HepG2 (cell line): ENCODE measurements around the gene USP20. TPM values are rescaled to one million over a fixed set of nuclear protein-coding genes. Genes with fewer than 3 reads are reported as not detected.

Experiments
- ATAC-seq: fragments of 200-7000 bp; cut with Tn5 transposase; 3 replicates; pipeline ENCODE4 v1.9.1; 2020; ENCODE audit warnings: mild to moderate bottlenecking, moderate library complexity
- BruUV-seq: library from RNA; stranded (reverse); fragments of 400-500 nt; replicated peaks from 2 replicates; lab custom pipeline; 2021; lab: Mats Ljungman, UMichigan
- CTCF ChIA-PET: fragments of 300-600 bp; formaldehyde crosslinking; extraction: SDS; loops from one replicate; lab custom pipeline; 2021; ENCODE audit warnings: low total read pairs, inconsistent platforms, low intra/inter-chr PET ratio; lab: Yijun Ruan, JAX
- POLR2A ChIA-PET: fragments of 350-600 bp; sonication (Branson Sonifier 250); formaldehyde crosslinking; loops from one replicate; lab custom pipeline; 2020; ENCODE audit warnings: antibody characterized with exemption, inconsistent platforms; lab: Yijun Ruan, JAX
- DNase-seq: peaks from one replicate; pipeline ENCODE4 v3.0.0-alpha.2; 2015; ENCODE audit warnings: low spot score
- FAIRE-seq: peaks from 3 replicates; lab custom pipeline; 2011; peaks lifted over from hg19 to GRCh38; lab: Jason Lieb, UNC
- H2AFZ ChIP-seq: one replicate; pipeline ENCODE4 v1.6.1; 2011; ENCODE audit warnings: low read length, inconsistent platforms
- H3K27ac ChIP-seq: fragments of 300-600 bp; 3 replicates; pipeline ENCODE4 v1.8.0; 2011; ENCODE audit warnings: mixed run types, mild to moderate bottlenecking, mixed read lengths, low read length, inconsistent platforms; ENCODE audit not compliant: insufficient read depth; ENCODE audit errors: extremely low read length
- H3K27me3 ChIP-seq, 2 experiments: fragments of 200-600 bp in 1 of 2; 2 replicates in 1 of 2; 3 replicates in 1 of 2; pipeline versions ENCODE4 v1.6.0 to v1.8.0; 2011; ENCODE audit warnings: low read length in 2 of 2, mild to moderate bottlenecking in 2 of 2, moderate library complexity in 2 of 2, inconsistent platforms in 1 of 2; ENCODE audit not compliant: insufficient read depth in 2 of 2, control insufficient read depth in 1 of 2
- H3K36me3 ChIP-seq, 2 experiments: fragments of 200-600 bp in 1 of 2; replicated peaks in 1 of 2; 2 replicates in 1 of 2; 3 replicates in 1 of 2; pipeline versions ENCODE4 v1.5.1 to v1.8.0; 2011; ENCODE audit warnings: low read length in 2 of 2, inconsistent platforms in 1 of 2; ENCODE audit not compliant: insufficient read depth in 2 of 2, control insufficient read depth in 1 of 2
- H3K4me1 ChIP-seq: 2 replicates; pipeline ENCODE4 v1.5.1; 2012; ENCODE audit warnings: low read length, inconsistent platforms; ENCODE audit not compliant: insufficient read depth
- H3K4me2 ChIP-seq: 2 replicates; pipeline ENCODE4 v1.6.0; 2011; ENCODE audit warnings: low read depth, low read length, inconsistent platforms
- H3K4me3 ChIP-seq, 3 experiments: fragments of 200-600 bp in 1 of 3; sonication (generic), shearing (Covaris generic) in 1 of 3; replicated peaks in 1 of 3; 2 replicates each; pipeline ENCODE4 v1.5.1; 2011 to 2016; ENCODE audit warnings: low read length in 3 of 3, inconsistent platforms in 2 of 3, low read depth in 2 of 3, mild to moderate bottlenecking in 2 of 3, control low read depth in 1 of 3, mixed read lengths in 1 of 3; ENCODE audit not compliant: insufficient read depth in 1 of 3
- H3K79me2 ChIP-seq: one replicate; pipeline ENCODE4 v1.6.1; 2011; ENCODE audit warnings: low read length, inconsistent platforms; ENCODE audit not compliant: insufficient read depth
- H3K9ac ChIP-seq: 2 replicates; pipeline ENCODE4 v1.6.0; 2011; ENCODE audit warnings: mild to moderate bottlenecking, low read depth, low read length, inconsistent platforms; ENCODE audit not compliant: insufficient read depth
- H3K9me3 ChIP-seq: 2 replicates; pipeline ENCODE4 v1.5.1; 2012; ENCODE audit warnings: mild to moderate bottlenecking, low read length
- H4K20me1 ChIP-seq: 2 replicates; pipeline ENCODE4 v1.6.0; 2011; ENCODE audit warnings: inconsistent platforms, mild to moderate bottlenecking, low read length, moderate library complexity; ENCODE audit not compliant: insufficient read depth
- GATA4 ChIP-seq: sonication (generic); IDR thresholded peaks from 2 replicates; pipeline ENCODE4 v1.6.1; 2016; ENCODE audit warnings: antibody characterized with exemption, low read depth, borderline replicate concordance
- IKZF1 ChIP-seq: fragments of 450-650 bp; IDR thresholded peaks from 2 replicates; pipeline ENCODE4 v1.7.1; 2016
- POLR2AphosphoS5 ChIP-seq: IDR thresholded peaks from 2 replicates; pipeline ENCODE4 v1.6.1; 2012; ENCODE audit warnings: low read depth, low read length
- PTBP1 ChIP-seq: fragments of 200-400 bp; formaldehyde crosslinking; IDR thresholded peaks from 2 replicates; pipeline ENCODE4 v1.6.1; 2018; ENCODE audit warnings: low read length, low read depth; ENCODE audit not compliant: poor library complexity, severe bottlenecking
- RFX1 ChIP-seq: fragments of 450-650 bp; IDR thresholded peaks from 2 replicates; pipeline ENCODE4 v1.6.1; 2017
- SIN3A ChIP-seq: IDR thresholded peaks from 2 replicates; pipeline ENCODE4 v1.6.1; 2011; ENCODE audit warnings: low read depth, mild to moderate bottlenecking, control low read depth, low read length, borderline replicate concordance
- ZBTB1 ChIP-seq: sonication (generic); formaldehyde crosslinking; IDR thresholded peaks from 2 replicates; pipeline ENCODE4 v1.4.0; 2020; ENCODE audit warnings: missing genetic modification reagents, borderline replicate concordance
- ZFP82 ChIP-seq: sonication (generic); formaldehyde crosslinking; IDR thresholded peaks from 2 replicates; pipeline ENCODE4 v1.5.1; 2020; ENCODE audit warnings: mild to moderate bottlenecking, missing genetic modification reagents, borderline replicate concordance
- ZMYM4 ChIP-seq: sonication (generic); formaldehyde crosslinking; IDR thresholded peaks from 2 replicates; pipeline ENCODE4 v1.8.1; 2023; ENCODE audit warnings: mild to moderate bottlenecking, missing genetic modification reagents
- WGBS: methylation state at CpG from one replicate; pipeline ENCODE4 v1.1.6; 2017; ENCODE audit warnings: low lambda C conversion rate; 5-methylcytosine and 5-hydroxymethylcytosine counted together
- in situ Hi-C: cut with HindIII; loops from 2 replicates; pipeline ENCODE4 v1.10.0; 2017; ENCODE audit warnings: low pct_unique_long_range_greater_than_20kb; ENCODE audit not compliant: extremely low pct_ligation_motif_present
- intact Hi-C: fragments of 100-400 bp; cut with micrococcal nuclease; formaldehyde crosslinking; loops from one replicate; pipeline ENCODE4 v1.10.0; 2022; ENCODE audit not compliant: unreplicated experiment
- polyA plus RNA-seq, 8 experiments: library from polyadenylated mRNA; depleted of rRNA in 3 of 8; stranded (reverse) in 7 of 8; unstranded in 1 of 8; fragments of >200 nt; fragmentation: Illumina TruSeq in 4 of 8; extraction: Trizol in 4 of 8; gene quantifications; 2 replicates each; pipeline versions ENCODE4 v1.2.1 to v1.2.3, GENCODE V29; 2011 to 2016; ENCODE audit warnings: low read depth in 4 of 8, missing spikeins in 1 of 8, mixed read lengths in 1 of 8; ENCODE audit not compliant: insufficient read depth in 1 of 8
- total RNA-seq, 5 experiments: library from RNA; depleted of rRNA; stranded (reverse); fragments of >200 nt; fragmentation: Illumina TruSeq; extraction: Trizol; gene quantifications; 2 replicates each; pipeline ENCODE4 v1.2.3, GENCODE V29; 2016; ENCODE audit warnings: low read depth in 1 of 5
- TF ChIP-seq, protein P1 (sequence below): sonication (generic); formaldehyde crosslinking; IDR thresholded peaks from 2 replicates; pipeline ENCODE4 v1.5.0; 2020; ENCODE audit warnings: mild to moderate bottlenecking, missing genetic modification reagents
- TF ChIP-seq, protein P2 (sequence below): sonication (generic); formaldehyde crosslinking; IDR thresholded peaks from 2 replicates; pipeline ENCODE4 v1.8.0; 2023; ENCODE audit warnings: mild to moderate bottlenecking, missing genetic modification reagents
- TF ChIP-seq, protein P3 (sequence below): sonication (generic); formaldehyde crosslinking; IDR thresholded peaks from 2 replicates; pipeline ENCODE4 v1.8.0; 2022; ENCODE audit warnings: missing genetic modification reagents, mild to moderate bottlenecking, moderate library complexity, borderline replicate concordance
- TF ChIP-seq, protein P4 (sequence below): sonication (generic); formaldehyde crosslinking; IDR thresholded peaks from 2 replicates; pipeline ENCODE4 v1.4.0; 2020; ENCODE audit warnings: mild to moderate bottlenecking, missing genetic modification reagents, borderline replicate concordance

The USP20 gene
- total and polyA plus RNA-seq, 2 of the 13 experiments (the other 11 are each of a cell fraction or from before 2014, with no cell fraction given), result 4.4 to 5.9 TPM

DNA sequence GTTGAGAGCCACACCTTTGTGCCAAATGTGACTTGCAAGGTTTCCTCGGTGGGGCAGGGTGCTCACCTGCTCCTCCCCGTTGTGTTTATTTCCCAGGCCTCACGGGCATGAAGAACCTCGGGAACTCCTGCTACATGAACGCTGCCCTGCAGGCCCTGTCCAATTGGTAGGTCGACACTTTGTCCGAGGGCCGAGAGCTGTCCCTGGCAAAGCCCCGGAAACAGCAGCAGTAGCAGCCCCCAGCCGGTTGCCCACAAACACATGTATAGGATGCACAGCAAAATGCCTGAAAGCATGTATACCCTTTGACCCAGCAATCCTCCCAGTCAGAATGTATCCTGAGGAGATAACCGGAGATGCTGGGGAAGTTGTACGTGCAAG is 26.2 kb downstream of the USP20 start (continued):
- TF ChIP-seq ZBTB1 (CRISPR knock-in tag) (no peak), ZMYM4 (CRISPR knock-in tag) (no peak), ZFP82 (CRISPR knock-in tag) (no peak), PTBP1 (no peak), IKZF1 (no peak)
- TF ChIP-seq, protein P1, sequence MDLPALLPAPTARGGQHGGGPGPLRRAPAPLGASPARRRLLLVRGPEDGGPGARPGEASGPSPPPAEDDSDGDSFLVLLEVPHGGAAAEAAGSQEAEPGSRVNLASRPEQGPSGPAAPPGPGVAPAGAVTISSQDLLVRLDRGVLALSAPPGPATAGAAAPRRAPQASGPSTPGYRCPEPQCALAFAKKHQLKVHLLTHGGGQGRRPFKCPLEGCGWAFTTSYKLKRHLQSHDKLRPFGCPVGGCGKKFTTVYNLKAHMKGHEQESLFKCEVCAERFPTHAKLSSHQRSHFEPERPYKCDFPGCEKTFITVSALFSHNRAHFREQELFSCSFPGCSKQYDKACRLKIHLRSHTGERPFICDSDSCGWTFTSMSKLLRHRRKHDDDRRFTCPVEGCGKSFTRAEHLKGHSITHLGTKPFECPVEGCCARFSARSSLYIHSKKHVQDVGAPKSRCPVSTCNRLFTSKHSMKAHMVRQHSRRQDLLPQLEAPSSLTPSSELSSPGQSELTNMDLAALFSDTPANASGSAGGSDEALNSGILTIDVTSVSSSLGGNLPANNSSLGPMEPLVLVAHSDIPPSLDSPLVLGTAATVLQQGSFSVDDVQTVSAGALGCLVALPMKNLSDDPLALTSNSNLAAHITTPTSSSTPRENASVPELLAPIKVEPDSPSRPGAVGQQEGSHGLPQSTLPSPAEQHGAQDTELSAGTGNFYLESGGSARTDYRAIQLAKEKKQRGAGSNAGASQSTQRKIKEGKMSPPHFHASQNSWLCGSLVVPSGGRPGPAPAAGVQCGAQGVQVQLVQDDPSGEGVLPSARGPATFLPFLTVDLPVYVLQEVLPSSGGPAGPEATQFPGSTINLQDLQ (CRISPR knock-in tag), result no peak
- TF ChIP-seq, protein P2, sequence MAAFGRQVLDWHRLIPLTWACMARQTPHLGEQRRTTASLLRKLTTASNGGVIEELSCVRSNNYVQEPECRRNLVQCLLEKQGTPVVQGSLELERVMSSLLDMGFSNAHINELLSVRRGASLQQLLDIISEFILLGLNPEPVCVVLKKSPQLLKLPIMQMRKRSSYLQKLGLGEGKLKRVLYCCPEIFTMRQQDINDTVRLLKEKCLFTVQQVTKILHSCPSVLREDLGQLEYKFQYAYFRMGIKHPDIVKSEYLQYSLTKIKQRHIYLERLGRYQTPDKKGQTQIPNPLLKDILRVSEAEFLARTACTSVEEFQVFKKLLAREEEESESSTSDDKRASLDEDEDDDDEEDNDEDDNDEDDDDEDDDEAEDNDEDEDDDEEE (CRISPR knock-in tag), result no peak

DNA sequence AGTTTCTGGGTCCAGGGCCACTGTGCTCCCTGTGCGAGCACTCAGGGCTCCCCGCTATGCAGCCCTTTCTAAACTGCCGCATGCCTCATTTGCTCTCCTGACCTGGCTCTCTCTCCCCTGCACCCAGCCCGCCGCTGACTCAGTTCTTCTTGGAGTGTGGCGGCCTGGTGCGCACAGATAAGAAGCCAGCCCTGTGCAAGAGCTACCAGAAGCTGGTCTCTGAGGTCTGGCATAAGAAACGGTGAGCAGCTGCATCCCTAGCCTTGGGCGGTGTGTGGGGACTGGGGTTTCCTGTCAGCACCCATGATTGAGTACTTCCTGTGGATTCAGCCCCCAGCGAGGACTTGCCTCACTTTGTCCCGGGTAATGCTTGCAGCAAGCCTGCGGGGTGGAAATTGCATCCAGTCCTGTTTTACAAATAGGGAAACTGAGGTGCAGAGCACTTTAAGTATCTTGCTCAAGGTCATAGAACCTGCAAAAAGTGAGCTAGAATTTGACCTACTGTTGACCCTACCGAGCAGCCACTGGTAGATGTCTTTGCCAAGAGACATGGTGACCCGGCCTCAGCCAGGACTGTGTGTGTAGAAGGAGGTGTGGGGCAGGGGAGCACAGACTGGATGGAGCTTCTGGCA is 27.9 kb downstream of the USP20 start:
- H3K4me1 ChIP-seq, result no peaks in the 10 kb centered on the region
- BruUV-seq, result no TSS peak
- no peak overlapping the region for H3K27ac ChIP-seq
- DNase-seq (no peak), FAIRE-seq (no peak), ATAC-seq (no peak)
- H2AFZ ChIP-seq, result no peak overlapping the region
- H4K20me1 ChIP-seq, result no peaks in the 10 kb centered on the region
- no peak overlapping the region for H3K9ac ChIP-seq
- peaks cover 5 to 10% of the 10 kb centered on the region in 2 experiments; a peak in 2 of 5 replicates for H3K36me3 ChIP-seq
- no peaks in the 10 kb centered on the region for H3K9me3 ChIP-seq
- H3K4me3 ChIP-seq, result no peak overlapping the region
- H3K4me2 ChIP-seq, result no peak overlapping the region
- WGBS, result 92% methylated on average over 14 of the region's 14 CpGs
- H3K27me3 ChIP-seq, result no peaks in the 10 kb centered on the region
- ChIA-PET POLR2A (no interaction called here), CTCF (no interaction called here)
- in situ Hi-C loops (no loop called here), intact Hi-C loops (no loop called here)
- H3K79me2 ChIP-seq, result no peaks in the 10 kb centered on the region
- TF ChIP-seq, protein P3, sequence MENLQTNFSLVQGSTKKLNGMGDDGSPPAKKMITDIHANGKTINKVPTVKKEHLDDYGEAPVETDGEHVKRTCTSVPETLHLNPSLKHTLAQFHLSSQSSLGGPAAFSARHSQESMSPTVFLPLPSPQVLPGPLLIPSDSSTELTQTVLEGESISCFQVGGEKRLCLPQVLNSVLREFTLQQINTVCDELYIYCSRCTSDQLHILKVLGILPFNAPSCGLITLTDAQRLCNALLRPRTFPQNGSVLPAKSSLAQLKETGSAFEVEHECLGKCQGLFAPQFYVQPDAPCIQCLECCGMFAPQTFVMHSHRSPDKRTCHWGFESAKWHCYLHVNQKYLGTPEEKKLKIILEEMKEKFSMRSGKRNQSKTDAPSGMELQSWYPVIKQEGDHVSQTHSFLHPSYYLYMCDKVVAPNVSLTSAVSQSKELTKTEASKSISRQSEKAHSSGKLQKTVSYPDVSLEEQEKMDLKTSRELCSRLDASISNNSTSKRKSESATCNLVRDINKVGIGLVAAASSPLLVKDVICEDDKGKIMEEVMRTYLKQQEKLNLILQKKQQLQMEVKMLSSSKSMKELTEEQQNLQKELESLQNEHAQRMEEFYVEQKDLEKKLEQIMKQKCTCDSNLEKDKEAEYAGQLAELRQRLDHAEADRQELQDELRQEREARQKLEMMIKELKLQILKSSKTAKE (CRISPR knock-in tag), result no peak
- TF ChIP-seq SIN3A (no peak), GATA4 (no peak), RFX1 (no peak), POLR2AphosphoS5 (no peak)
- TF ChIP-seq, protein P4, sequence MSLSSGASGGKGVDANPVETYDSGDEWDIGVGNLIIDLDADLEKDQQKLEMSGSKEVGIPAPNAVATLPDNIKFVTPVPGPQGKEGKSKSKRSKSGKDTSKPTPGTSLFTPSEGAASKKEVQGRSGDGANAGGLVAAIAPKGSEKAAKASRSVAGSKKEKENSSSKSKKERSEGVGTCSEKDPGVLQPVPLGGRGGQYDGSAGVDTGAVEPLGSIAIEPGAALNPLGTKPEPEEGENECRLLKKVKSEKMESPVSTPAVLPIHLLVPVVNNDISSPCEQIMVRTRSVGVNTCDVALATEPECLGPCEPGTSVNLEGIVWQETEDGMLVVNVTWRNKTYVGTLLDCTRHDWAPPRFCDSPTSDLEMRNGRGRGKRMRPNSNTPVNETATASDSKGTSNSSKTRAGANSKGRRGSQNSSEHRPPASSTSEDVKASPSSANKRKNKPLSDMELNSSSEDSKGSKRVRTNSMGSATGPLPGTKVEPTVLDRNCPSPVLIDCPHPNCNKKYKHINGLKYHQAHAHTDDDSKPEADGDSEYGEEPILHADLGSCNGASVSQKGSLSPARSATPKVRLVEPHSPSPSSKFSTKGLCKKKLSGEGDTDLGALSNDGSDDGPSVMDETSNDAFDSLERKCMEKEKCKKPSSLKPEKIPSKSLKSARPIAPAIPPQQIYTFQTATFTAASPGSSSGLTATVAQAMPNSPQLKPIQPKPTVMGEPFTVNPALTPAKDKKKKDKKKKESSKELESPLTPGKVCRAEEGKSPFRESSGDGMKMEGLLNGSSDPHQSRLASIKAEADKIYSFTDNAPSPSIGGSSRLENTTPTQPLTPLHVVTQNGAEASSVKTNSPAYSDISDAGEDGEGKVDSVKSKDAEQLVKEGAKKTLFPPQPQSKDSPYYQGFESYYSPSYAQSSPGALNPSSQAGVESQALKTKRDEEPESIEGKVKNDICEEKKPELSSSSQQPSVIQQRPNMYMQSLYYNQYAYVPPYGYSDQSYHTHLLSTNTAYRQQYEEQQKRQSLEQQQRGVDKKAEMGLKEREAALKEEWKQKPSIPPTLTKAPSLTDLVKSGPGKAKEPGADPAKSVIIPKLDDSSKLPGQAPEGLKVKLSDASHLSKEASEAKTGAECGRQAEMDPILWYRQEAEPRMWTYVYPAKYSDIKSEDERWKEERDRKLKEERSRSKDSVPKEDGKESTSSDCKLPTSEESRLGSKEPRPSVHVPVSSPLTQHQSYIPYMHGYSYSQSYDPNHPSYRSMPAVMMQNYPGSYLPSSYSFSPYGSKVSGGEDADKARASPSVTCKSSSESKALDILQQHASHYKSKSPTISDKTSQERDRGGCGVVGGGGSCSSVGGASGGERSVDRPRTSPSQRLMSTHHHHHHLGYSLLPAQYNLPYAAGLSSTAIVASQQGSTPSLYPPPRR (CRISPR knock-in tag), result no peak
